ENCODE data around the gene FHIP2A. TPM values are rescaled to one million over a fixed set of nuclear protein-coding genes. Genes with fewer than 3 reads are reported as not detected.

The FHIP2A gene
- total RNA-seq, 2 experiments from 2014 or later = 8.7 to 11.4 TPM

DNA sequence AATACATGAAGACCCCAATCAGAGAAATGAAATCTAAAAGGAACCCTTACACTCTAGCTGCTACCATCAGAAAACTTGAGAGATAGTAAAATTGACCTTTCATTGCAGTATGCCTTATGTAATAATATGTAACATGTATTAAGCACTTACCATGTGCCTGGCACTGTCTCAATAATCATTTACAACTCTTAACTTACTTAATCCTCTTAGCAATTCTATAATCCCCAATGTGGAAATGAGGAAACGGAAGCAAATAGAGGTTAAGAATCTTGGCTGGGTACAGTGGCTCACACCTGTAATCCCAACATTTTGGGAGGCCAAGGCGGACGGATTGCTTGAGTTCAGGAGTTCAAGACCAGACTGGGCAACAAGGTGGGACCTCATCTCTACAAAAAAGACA, 29.8 kb upstream of the FHIP2A start:
- DNase-seq = no peak
- Mint-ChIP-seq H3K27ac (no peak overlapping the region), H3K4me3 (no peak overlapping the region), H3K36me3 (ENCODE audit: low read depth) (no peaks in the 10 kb centered on the region), H3K4me1 (ENCODE audit: low read depth) (no peaks in the 10 kb centered on the region), H3K9me3 (no peaks in the 10 kb centered on the region), H3K27me3 (ENCODE audit: low read depth) (no peaks in the 10 kb centered on the region)
- CTCF ChIA-PET = interaction anchor here (0.7 kb wide), 1 partner anchor 90 kb away, joined by 3 read pairs; no protein-coding TSS in a partner anchor
- intact Hi-C loops (cut with micrococcal nuclease) = no loop called here

DNA sequence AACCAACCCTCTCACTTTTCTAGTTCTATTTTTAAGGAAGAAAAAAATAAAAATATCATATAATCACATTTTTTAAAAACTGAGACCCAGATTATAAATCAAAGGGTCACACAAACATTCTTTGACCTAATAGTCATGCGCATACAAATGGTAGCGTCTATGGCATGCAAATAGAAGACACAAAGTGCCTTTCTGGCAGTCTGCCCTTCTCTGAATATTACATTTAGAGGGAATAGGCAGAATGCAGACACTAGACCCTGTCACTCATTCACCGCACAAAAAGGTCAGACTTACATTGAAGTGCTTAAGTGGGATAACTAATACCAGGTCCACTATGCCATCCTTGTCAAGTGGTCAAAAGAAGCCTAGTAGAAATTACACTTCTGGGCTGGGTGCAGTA, 26.5 kb upstream of the FHIP2A start:
- H3K27ac Mint-ChIP-seq = no peak overlapping the region
- CTCF ChIA-PET = interaction anchor here (0.6 to 1.3 kb wide), 2 partner anchors 10 to 17 kb away, joined by 4 to 6 read pairs; no protein-coding TSS in a partner anchor
- H3K9me3 Mint-ChIP-seq = no peaks in the 10 kb centered on the region
- intact Hi-C loops (cut with micrococcal nuclease) = no loop called here
- no peaks in the 10 kb centered on the region for H3K27me3 Mint-ChIP-seq (ENCODE audit: low read depth)
- H3K4me1 Mint-ChIP-seq (ENCODE audit: low read depth) = no peaks in the 10 kb centered on the region
- DNase-seq = no peak
- no peak overlapping the region for H3K4me3 Mint-ChIP-seq
- no peaks in the 10 kb centered on the region for H3K36me3 Mint-ChIP-seq (ENCODE audit: low read depth)

GRCh38 chr10:114800361-114800760, 21.2 kb upstream of the FHIP2A start:
- intact Hi-C loops (cut with micrococcal nuclease) = no loop called here
- Mint-ChIP-seq H3K4me1 (ENCODE audit: low read depth) (peaks cover 10% of the 10 kb centered on the region), H3K36me3 (ENCODE audit: low read depth) (no peaks in the 10 kb centered on the region), H3K27me3 (ENCODE audit: low read depth) (no peaks in the 10 kb centered on the region), H3K27ac (no peak overlapping the region), H3K4me3 (no peak overlapping the region), H3K9me3 (no peaks in the 10 kb centered on the region)
- CTCF ChIA-PET = no interaction called here
- DNase-seq = no peak

GRCh38 chr10:114801411-114801813, 20.2 kb upstream of the FHIP2A start:
- CTCF ChIA-PET = interaction anchor here (0.6 to 0.8 kb wide), 2 partner anchors 9 to 252 kb away, joined by 3 to 4 read pairs; no protein-coding TSS in a partner anchor
- DNase-seq = peak; percentile 19
- Mint-ChIP-seq H3K36me3 (ENCODE audit: low read depth) (no peaks in the 10 kb centered on the region), H3K4me1 (ENCODE audit: low read depth) (peaks cover 10% of the 10 kb centered on the region), H3K4me3 (no peak overlapping the region), H3K27ac (no peak overlapping the region), H3K27me3 (ENCODE audit: low read depth) (no peaks in the 10 kb centered on the region), H3K9me3 (no peaks in the 10 kb centered on the region)
- intact Hi-C loops (cut with micrococcal nuclease) = loop anchor here (1.0 kb wide), 1 partner anchor 24 kb away; no protein-coding TSS in a partner anchor

DNA sequence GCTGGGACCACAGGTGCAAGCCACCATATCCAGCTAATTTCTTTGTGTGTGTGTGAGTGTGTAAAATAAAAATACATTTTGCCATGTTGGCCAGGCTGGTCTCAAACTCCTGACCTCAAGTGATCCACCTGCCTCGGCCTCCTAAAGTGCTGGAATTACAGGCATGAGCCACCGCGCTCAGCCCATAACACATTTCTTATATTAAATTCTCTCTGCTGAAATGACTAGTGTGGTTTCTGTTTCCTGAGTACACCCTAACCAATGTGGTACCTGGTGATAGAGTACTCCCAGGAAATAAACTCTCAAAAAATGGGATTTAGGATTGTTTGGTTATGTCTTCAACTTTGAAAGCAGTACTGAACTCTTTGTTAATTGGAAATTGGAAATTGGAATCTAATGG, 19.4 kb upstream of the FHIP2A start:
- Mint-ChIP-seq H3K36me3 (ENCODE audit: low read depth) (no peaks in the 10 kb centered on the region), H3K27ac (no peak overlapping the region), H3K4me1 (ENCODE audit: low read depth) (peaks cover 10% of the 10 kb centered on the region), H3K27me3 (ENCODE audit: low read depth) (no peaks in the 10 kb centered on the region), H3K4me3 (no peak overlapping the region), H3K9me3 (no peaks in the 10 kb centered on the region)
- intact Hi-C loops (cut with micrococcal nuclease) = no loop called here
- CTCF ChIA-PET = no interaction called here
- no peak for DNase-seq

DNA sequence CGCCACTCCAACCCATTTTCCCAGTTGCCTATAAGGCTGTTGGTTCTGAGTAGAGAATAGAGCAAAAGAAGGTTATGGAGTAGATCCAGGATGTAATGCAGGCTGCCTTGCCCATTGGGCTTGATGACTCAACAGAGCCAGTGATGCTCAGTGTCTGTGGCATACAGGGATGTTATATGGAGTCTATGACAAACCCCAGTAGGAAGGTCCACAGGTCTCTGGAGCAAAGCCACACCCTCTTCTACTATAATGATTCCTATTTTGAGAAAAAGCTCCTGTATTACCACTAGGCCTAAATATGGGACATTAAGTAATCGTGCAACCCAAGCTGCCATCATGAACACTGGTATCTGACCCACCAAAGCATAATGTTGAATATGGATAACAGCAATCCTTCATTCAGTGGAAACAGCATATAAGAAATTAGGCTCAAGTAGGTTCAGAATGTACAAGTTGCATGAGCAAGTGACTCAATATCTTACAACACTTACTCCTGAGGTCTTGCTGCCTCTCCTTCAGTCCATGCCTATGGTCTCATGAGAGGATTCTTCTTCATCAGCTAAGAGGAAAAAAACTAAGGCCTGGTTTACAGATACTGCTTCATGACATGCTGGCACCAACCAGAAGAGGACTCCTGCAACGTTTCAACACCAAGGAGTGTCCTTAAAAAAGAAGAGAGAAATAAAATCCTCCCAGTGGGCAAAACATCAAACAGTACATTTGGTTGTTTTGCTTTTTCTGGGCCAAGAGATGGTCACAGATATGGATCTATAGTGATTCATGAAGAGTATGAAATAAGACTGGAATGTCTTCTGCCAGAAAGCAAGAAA, 14.8 kb upstream of the FHIP2A start:
- Mint-ChIP-seq H3K36me3 (ENCODE audit: low read depth) (no peaks in the 10 kb centered on the region), H3K9me3 (no peaks in the 10 kb centered on the region), H3K4me1 (ENCODE audit: low read depth) (peaks cover 12% of the 10 kb centered on the region), H3K27ac (no peak overlapping the region), H3K27me3 (ENCODE audit: low read depth) (no peaks in the 10 kb centered on the region), H3K4me3 (no peak overlapping the region)
- no peak for DNase-seq
- intact Hi-C loops (cut with micrococcal nuclease) = no loop called here
- CTCF ChIA-PET = no interaction called here

- Mint-ChIP-seq H3K36me3 (ENCODE audit: low read depth) (no peaks in the 10 kb centered on the region), H3K27ac (no peak overlapping the region), H3K9me3 (no peaks in the 10 kb centered on the region), H3K4me3 (no peak overlapping the region), H3K4me1 (ENCODE audit: low read depth) (peaks cover 18% of the 10 kb centered on the region), H3K27me3 (ENCODE audit: low read depth) (no peaks in the 10 kb centered on the region)
- CTCF ChIA-PET = interaction anchor here (0.5 kb wide), 1 partner anchor 146 kb away, joined by 3 read pairs; no protein-coding TSS in a partner anchor
- DNase-seq = no peak
- intact Hi-C loops (cut with micrococcal nuclease) = no loop called here
Measured at GRCh38 chr10:114808982-114809381, 12.6 kb upstream of the FHIP2A start.

DNA sequence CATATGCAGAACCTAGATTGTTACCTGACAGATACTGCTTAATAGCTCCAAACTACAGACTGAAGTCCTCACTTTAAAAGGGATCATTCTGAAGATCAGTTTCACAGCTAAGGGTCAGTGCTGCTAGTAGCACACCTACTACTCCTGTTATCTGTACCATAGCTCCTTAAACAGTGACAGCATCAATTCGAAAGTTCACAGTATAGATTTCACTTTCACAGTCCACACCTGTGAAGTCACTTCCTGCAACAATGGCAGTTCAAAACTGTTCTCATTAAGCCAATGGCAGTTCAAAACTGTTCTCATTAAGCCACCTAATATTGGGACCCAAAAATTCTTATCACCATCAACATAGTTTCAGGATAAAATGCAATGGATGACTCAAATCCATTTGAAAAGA, 10.7 kb upstream of the FHIP2A start:
- Mint-ChIP-seq H3K27me3 (ENCODE audit: low read depth) (no peaks in the 10 kb centered on the region), H3K4me1 (ENCODE audit: low read depth) (peaks cover 18% of the 10 kb centered on the region), H3K27ac (no peak overlapping the region), H3K9me3 (no peaks in the 10 kb centered on the region), H3K4me3 (no peak overlapping the region), H3K36me3 (ENCODE audit: low read depth) (no peaks in the 10 kb centered on the region)
- CTCF ChIA-PET = interaction anchor here (0.7 to 1.0 kb wide), 3 partner anchors 11 to 197 kb away, joined by 3 to 6 read pairs (median 5); partner anchors contain the start of gene FHIP2A
- no peak for DNase-seq
- intact Hi-C loops (cut with micrococcal nuclease) = no loop called here

- H3K27me3 Mint-ChIP-seq (ENCODE audit: low read depth) = no peaks in the 10 kb centered on the region
- H3K4me3 Mint-ChIP-seq = no peak overlapping the region
- no peaks in the 10 kb centered on the region for H3K9me3 Mint-ChIP-seq
- peaks cover 18% of the 10 kb centered on the region for H3K4me1 Mint-ChIP-seq (ENCODE audit: low read depth)
- no peaks in the 10 kb centered on the region for H3K36me3 Mint-ChIP-seq (ENCODE audit: low read depth)
- H3K27ac Mint-ChIP-seq = no peak overlapping the region
- CTCF ChIA-PET = interaction anchor here (1.1 kb wide), 1 partner anchor 10 kb away, joined by 4 read pairs; the partner anchor contains the start of gene FHIP2A
- no peak for DNase-seq
- intact Hi-C loops (cut with micrococcal nuclease) = no loop called here
Measured at GRCh38 chr10:114811862-114812261, 9.7 kb upstream of the FHIP2A start.

DNA sequence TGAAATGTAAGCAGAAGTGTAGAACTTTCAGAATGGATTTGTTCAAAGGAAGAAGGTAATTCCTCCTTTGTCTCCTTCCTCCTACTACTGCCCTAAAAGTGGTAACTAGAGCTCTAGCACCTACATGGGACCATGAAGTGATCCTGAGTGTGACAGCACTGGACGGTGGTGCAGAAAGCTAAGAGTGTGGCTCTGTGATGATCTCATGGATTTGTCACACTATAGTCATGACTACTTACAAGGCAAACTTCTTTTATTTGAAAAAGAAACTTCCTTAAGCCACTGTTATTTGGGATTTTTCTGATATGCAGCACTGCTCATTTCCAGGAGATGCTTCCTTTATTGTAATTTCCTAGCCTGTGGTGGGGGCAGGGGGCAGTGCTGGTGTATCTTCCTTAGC, 5.8 kb upstream of the FHIP2A start:
- Mint-ChIP-seq H3K27ac (no peak overlapping the region), H3K4me1 (ENCODE audit: low read depth) (peaks cover 15% of the 10 kb centered on the region), H3K27me3 (ENCODE audit: low read depth) (no peaks in the 10 kb centered on the region), H3K36me3 (ENCODE audit: low read depth) (no peaks in the 10 kb centered on the region), H3K9me3 (no peaks in the 10 kb centered on the region), H3K4me3 (no peak overlapping the region)
- DNase-seq = no peak
- CTCF ChIA-PET = interaction anchor here (1.0 kb wide), 1 partner anchor 314 kb away, joined by 3 read pairs; no protein-coding TSS in a partner anchor
- intact Hi-C loops (cut with micrococcal nuclease) = no loop called here

GRCh38 chr10:114816308-114816707, 5.3 kb upstream of the FHIP2A start:
- Mint-ChIP-seq H3K27ac (no peak overlapping the region), H3K9me3 (no peaks in the 10 kb centered on the region), H3K36me3 (ENCODE audit: low read depth) (no peaks in the 10 kb centered on the region), H3K4me1 (ENCODE audit: low read depth) (peaks cover 10% of the 10 kb centered on the region), H3K4me3 (no peak overlapping the region), H3K27me3 (ENCODE audit: low read depth) (no peaks in the 10 kb centered on the region)
- CTCF ChIA-PET = interaction anchor here (1.0 kb wide), 1 partner anchor 313 kb away, joined by 3 read pairs; no protein-coding TSS in a partner anchor
- no peak for DNase-seq
- intact Hi-C loops (cut with micrococcal nuclease) = no loop called here

DNA sequence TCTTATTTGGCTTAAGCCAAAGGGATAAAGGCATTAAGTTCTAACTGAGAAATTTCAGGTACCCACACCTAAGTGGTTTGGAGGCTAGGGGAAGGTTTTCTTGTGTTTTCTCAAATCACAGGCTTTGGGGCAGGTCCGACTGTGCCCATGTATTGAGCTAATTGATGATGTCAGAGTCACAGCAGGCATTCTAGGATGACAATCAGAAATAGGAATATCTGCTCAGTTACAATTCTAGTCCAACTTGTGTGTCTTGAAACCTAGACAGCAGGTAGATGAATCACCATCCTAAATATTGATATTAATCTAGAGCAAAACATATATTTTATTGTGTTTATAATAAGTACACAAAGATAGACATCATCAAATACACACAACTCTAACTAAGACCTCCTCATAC, 2.3 kb upstream of the FHIP2A start:
- H3K4me3 Mint-ChIP-seq = no peak overlapping the region
- H3K9me3 Mint-ChIP-seq = no peaks in the 10 kb centered on the region
- CTCF ChIA-PET = interaction anchor here (1.2 kb wide), 1 partner anchor 95 kb away, joined by 3 read pairs; no protein-coding TSS in a partner anchor
- no peaks in the 10 kb centered on the region for H3K27me3 Mint-ChIP-seq (ENCODE audit: low read depth)
- DNase-seq = no peak
- no peak overlapping the region for H3K27ac Mint-ChIP-seq
- no peaks in the 10 kb centered on the region for H3K36me3 Mint-ChIP-seq (ENCODE audit: low read depth)
- intact Hi-C loops (cut with micrococcal nuclease) = no loop called here
- H3K4me1 Mint-ChIP-seq (ENCODE audit: low read depth) = peaks cover 10% of the 10 kb centered on the region
